ENCODE measurements around the gene TPT1. TPM values are rescaled to one million over a fixed set of nuclear protein-coding genes. Genes with fewer than 3 reads are reported as not detected.

TPT1 gene
- total RNA-seq, 1 donor from 2014 or later: 3,472 TPM

DNA sequence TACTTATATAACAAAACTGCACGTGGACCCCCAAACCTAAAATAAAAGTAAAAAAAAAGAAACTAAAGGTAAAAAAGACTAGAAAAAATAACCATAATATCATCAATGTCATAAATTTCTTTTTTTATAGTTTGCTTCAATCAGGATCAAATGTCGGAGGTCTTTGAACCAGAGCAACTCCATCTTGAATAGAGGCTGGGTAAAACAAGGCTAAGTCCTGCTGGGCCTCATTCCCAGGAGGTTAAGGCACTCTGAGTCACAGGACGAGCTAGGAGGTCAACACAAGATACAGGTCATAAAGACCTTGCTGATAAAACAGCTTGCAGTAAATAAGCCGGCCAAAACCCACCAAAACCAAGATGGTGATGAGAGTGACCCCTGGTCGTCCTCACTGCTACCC is 24.0 kb downstream of the TPT1 start:
- H3K36me3 Mint-ChIP-seq: no peaks in the 10 kb centered on the region

DNA sequence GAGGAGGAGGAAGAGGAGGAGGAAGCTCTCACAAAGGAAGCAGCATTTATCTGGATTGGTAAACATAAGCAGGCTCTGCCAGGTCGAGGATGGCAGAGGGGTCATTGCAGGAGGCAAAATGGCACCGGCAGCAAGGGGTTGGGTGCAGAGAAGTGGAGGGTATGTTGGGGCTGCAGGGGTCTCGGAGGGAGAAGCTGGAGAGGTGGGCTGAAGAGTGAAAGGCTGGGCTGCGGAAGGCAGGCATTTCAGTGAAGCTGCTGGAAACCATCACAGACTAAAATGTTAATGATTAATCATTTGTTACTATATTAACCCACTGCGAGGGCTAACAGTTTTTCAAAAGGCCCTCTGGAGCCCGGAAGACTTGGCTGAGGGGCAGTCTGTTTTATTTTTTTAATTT is 24.6 kb downstream of the TPT1 start:
- no peaks in the 10 kb centered on the region for H3K9me3 Mint-ChIP-seq
- peaks cover 8% of the 10 kb centered on the region for H3K4me1 Mint-ChIP-seq (ENCODE audit: unreplicated experiment)
- H3K36me3 Mint-ChIP-seq: no peaks in the 10 kb centered on the region
- no peaks in the 10 kb centered on the region for H3K27me3 Mint-ChIP-seq
- H3K4me3 Mint-ChIP-seq: peak overlapping the region; percentile 81
- H3K27ac Mint-ChIP-seq: peak overlapping the region; percentile 65
- no peak for DNase-seq (ENCODE audit: extremely low spot score, unreplicated experiment)
- TF ChIP-seq, protein P1, sequence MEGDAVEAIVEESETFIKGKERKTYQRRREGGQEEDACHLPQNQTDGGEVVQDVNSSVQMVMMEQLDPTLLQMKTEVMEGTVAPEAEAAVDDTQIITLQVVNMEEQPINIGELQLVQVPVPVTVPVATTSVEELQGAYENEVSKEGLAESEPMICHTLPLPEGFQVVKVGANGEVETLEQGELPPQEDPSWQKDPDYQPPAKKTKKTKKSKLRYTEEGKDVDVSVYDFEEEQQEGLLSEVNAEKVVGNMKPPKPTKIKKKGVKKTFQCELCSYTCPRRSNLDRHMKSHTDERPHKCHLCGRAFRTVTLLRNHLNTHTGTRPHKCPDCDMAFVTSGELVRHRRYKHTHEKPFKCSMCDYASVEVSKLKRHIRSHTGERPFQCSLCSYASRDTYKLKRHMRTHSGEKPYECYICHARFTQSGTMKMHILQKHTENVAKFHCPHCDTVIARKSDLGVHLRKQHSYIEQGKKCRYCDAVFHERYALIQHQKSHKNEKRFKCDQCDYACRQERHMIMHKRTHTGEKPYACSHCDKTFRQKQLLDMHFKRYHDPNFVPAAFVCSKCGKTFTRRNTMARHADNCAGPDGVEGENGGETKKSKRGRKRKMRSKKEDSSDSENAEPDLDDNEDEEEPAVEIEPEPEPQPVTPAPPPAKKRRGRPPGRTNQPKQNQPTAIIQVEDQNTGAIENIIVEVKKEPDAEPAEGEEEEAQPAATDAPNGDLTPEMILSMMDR (conservative IDR thresholded peaks at IDR 0.05): no peak

More for the DNA sequence above, 24.0 kb downstream of the TPT1 start:
- no peak for DNase-seq (ENCODE audit: extremely low spot score, unreplicated experiment)
- TF ChIP-seq, protein P1 (conservative IDR thresholded peaks at IDR 0.05): no peak
- Mint-ChIP-seq H3K27ac (no peak overlapping the region), H3K4me1 (ENCODE audit: unreplicated experiment) (peaks cover 4% of the 10 kb centered on the region), H3K9me3 (no peaks in the 10 kb centered on the region), H3K27me3 (no peaks in the 10 kb centered on the region), H3K4me3 (no peak overlapping the region)

DNA sequence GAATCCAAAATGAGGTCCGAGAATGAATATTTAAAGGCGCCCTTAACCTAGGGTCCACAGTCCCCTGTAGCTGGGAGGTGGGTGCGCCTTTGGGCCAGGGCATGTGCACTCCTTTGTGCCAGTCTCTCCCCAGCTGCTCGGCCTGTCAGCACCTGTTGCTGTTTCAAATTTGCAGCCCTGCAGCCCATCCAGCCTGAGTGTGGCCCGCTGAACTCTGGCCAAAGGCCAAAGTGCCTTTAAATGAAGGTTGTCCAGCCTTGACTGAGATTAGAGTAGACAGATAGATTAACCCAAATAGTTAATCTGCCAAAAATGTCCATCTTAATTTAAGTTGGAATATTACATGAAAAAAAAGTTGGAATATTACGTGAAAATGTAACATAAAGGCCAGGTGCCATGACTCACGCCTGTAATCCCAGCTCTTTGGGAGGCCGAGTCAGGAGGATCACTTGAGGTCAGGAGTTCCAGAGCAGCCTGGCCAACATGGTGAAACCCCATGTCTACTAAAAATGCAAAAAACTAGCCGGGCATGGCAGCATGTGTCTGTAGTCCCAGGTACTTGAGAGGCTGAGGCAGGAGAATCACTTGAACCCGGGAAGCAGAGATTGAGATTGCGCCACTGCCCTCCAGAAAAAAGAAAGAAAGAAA is 25.3 kb downstream of the TPT1 start:
- TF ChIP-seq, protein P1 (conservative IDR thresholded peaks at IDR 0.05): no peak
- Mint-ChIP-seq H3K4me3 (no peak overlapping the region), H3K27me3 (peaks cover 5% of the 10 kb centered on the region), H3K9me3 (no peaks in the 10 kb centered on the region), H3K4me1 (ENCODE audit: unreplicated experiment) (peaks cover 15% of the 10 kb centered on the region), H3K27ac (no peak overlapping the region), H3K36me3 (no peaks in the 10 kb centered on the region)
- DNase-seq (ENCODE audit: extremely low spot score, unreplicated experiment): no peak

DNA sequence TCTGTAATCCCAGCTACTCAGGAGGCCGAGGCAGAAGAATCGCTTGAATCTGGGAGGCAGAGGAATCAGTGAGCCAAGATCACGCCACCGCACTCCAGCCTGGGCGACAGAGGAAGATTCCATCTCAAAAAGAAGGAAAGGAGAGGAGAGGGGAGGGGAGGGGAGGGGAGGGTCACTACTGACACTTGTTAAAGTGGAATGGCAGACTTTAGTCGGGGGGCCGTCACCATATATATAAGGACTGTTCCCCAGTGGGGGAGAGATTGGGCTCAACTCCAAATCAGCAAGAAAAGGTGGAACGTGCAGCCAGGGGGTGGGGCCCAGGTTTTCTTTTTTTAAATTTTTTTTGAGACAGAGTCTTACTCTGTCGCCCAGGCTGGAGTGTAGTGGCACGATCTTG is 26.2 kb downstream of the TPT1 start:
- Mint-ChIP-seq H3K27me3 (peaks cover 8% of the 10 kb centered on the region), H3K4me3 (no peak overlapping the region), H3K27ac (no peak overlapping the region), H3K9me3 (no peaks in the 10 kb centered on the region), H3K36me3 (no peaks in the 10 kb centered on the region), H3K4me1 (ENCODE audit: unreplicated experiment) (peaks cover 18% of the 10 kb centered on the region)
- TF ChIP-seq, protein P1 (conservative IDR thresholded peaks at IDR 0.05): no peak
- DNase-seq (ENCODE audit: extremely low spot score, unreplicated experiment): no peak

DNA sequence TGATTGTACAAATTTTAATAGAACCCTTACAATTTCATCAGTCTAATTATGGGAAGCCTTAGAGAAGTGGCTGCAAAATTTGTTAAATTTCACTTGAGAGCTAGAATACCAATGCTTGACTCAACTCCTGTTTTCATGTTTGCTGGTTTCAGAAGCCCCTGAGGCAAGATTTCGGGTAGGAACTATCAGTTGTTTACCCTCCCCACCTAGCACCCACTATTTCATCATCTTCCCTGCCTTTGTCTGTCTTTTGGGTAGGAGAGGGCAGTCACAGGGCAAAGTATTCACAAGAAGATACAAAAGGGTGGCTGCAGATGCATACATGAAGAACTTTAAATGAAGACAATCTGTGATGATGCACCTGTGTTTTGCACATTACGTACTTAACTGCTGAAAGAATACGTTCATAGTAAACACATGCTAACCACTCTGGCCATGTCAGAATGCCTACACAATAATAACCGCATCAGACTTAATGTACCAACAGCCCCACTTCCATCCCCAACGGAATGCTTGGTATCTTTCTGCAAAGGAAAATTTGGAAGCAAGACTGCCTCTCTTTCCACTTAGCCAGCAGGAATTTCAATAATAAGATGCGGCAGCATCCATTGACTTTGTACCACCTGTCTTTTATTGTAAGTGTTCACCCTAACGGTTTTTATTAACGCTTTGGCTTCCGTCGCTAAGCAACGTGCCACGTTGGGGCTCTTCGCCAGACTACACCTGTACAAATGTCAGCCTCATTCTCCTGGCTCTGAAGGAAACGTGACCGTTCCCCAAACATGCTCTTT is 30.4 kb downstream of the TPT1 start:
- TF ChIP-seq, protein P1 (conservative IDR thresholded peaks at IDR 0.05): no peak
- Mint-ChIP-seq H3K9me3 (no peaks in the 10 kb centered on the region), H3K27me3 (peaks cover 13% of the 10 kb centered on the region), H3K36me3 (no peaks in the 10 kb centered on the region), H3K4me3 (peak overlapping the region; percentile 89), H3K4me1 (ENCODE audit: unreplicated experiment) (peaks cover 21% of the 10 kb centered on the region), H3K27ac (no peak overlapping the region)
- DNase-seq (ENCODE audit: extremely low spot score, unreplicated experiment): no peak

Data from type B pancreatic cell (in vitro differentiated cells).